Measurements from ENCODE around the gene HMCN2.

HMCN2 gene

GRCh38 chr9:130478152-130478551, 212.6 kb downstream of the HMCN2 start:
- Histone ChIP-seq H3K4me3 (IDR thresholded peaks at IDR 0.05; ENCODE audit: insufficient read depth, low read depth, low read length) (no peak overlapping the region), H3K27me3 (ENCODE audit: insufficient read depth, low read depth) (peaks cover 42% of the 10 kb centered on the region), H3K4me1 (ENCODE audit: low read depth, poor library complexity, severe bottlenecking) (no peaks in the 10 kb centered on the region), H3K79me2 (ENCODE audit: insufficient read depth, low read depth) (no peaks in the 10 kb centered on the region), H4K20me1 (ENCODE audit: insufficient read depth) (no peaks in the 10 kb centered on the region), H3K36me3 (ENCODE audit: insufficient read depth) (no peaks in the 10 kb centered on the region), H3K9ac (no peak overlapping the region), H3K4me2 (no peak overlapping the region), H2AFZ (ENCODE audit: low read depth) (no peak overlapping the region), H3K27ac (no peak overlapping the region)
- TF ChIP-seq CTCF (conservative IDR thresholded peaks at IDR 0.05; ENCODE audit: low read depth, low read length): no peak

GRCh38 chr9:130478736-130479575, 213.4 kb downstream of the HMCN2 start:
- Histone ChIP-seq H3K79me2 (ENCODE audit: insufficient read depth, low read depth) (no peaks in the 10 kb centered on the region), H3K27ac (no peak overlapping the region), H3K9ac (no peak overlapping the region), H3K4me3 (IDR thresholded peaks at IDR 0.05; ENCODE audit: insufficient read depth, low read depth, low read length) (no peak overlapping the region), H3K36me3 (ENCODE audit: insufficient read depth) (no peaks in the 10 kb centered on the region), H3K27me3 (ENCODE audit: insufficient read depth, low read depth) (peaks cover 47% of the 10 kb centered on the region), H4K20me1 (ENCODE audit: insufficient read depth) (no peaks in the 10 kb centered on the region), H2AFZ (ENCODE audit: low read depth) (no peak overlapping the region), H3K4me1 (ENCODE audit: low read depth, poor library complexity, severe bottlenecking) (no peaks in the 10 kb centered on the region), H3K4me2 (no peak overlapping the region)
- TF ChIP-seq CTCF (conservative IDR thresholded peaks at IDR 0.05; ENCODE audit: low read depth, low read length): no peak

GRCh38 chr9:130479587-130479986, 214.0 kb downstream of the HMCN2 start:
- no peaks in the 10 kb centered on the region for H3K36me3 ChIP-seq (ENCODE audit: insufficient read depth)
- no peak overlapping the region for H2AFZ ChIP-seq (ENCODE audit: low read depth)
- peaks cover 49% of the 10 kb centered on the region for H3K27me3 ChIP-seq (ENCODE audit: insufficient read depth, low read depth)
- H3K4me2 ChIP-seq: no peak overlapping the region
- no peak overlapping the region for H3K9ac ChIP-seq
- no peak overlapping the region for H3K27ac ChIP-seq
- no peaks in the 10 kb centered on the region for H3K79me2 ChIP-seq (ENCODE audit: insufficient read depth, low read depth)
- no peaks in the 10 kb centered on the region for H4K20me1 ChIP-seq (ENCODE audit: insufficient read depth)
- TF ChIP-seq CTCF (conservative IDR thresholded peaks at IDR 0.05; ENCODE audit: low read depth, low read length): no peak
- H3K4me1 ChIP-seq (ENCODE audit: low read depth, poor library complexity, severe bottlenecking): no peaks in the 10 kb centered on the region
- H3K4me3 ChIP-seq (IDR thresholded peaks at IDR 0.05; ENCODE audit: insufficient read depth, low read depth, low read length): no peak overlapping the region

GRCh38 chr9:130480673-130481072, 215.1 kb downstream of the HMCN2 start:
- no peaks in the 10 kb centered on the region for H3K79me2 ChIP-seq (ENCODE audit: insufficient read depth, low read depth)
- no peaks in the 10 kb centered on the region for H3K36me3 ChIP-seq (ENCODE audit: insufficient read depth)
- H3K27ac ChIP-seq: no peak overlapping the region
- no peaks in the 10 kb centered on the region for H3K4me1 ChIP-seq (ENCODE audit: low read depth, poor library complexity, severe bottlenecking)
- H4K20me1 ChIP-seq (ENCODE audit: insufficient read depth): no peaks in the 10 kb centered on the region
- no peak overlapping the region for H3K9ac ChIP-seq
- H3K4me2 ChIP-seq: no peak overlapping the region
- H3K27me3 ChIP-seq (ENCODE audit: insufficient read depth, low read depth): peaks cover 60% of the 10 kb centered on the region
- H2AFZ ChIP-seq (ENCODE audit: low read depth): no peak overlapping the region
- no peak for TF ChIP-seq CTCF (conservative IDR thresholded peaks at IDR 0.05; ENCODE audit: low read depth, low read length)
- H3K4me3 ChIP-seq (IDR thresholded peaks at IDR 0.05; ENCODE audit: insufficient read depth, low read depth, low read length): no peak overlapping the region
